ENCODE data around the gene COX11. TPM values are rescaled to one million over a fixed set of nuclear protein-coding genes. Genes with fewer than 3 reads are reported as not detected.

COX11 gene
- total and polyA plus RNA-seq, 2 donors from 2014 or later = 52.7 to 64.9 TPM

GRCh38 chr17:54933921-54934320 lies 34.5 kb downstream of the COX11 start:
- FAIRE-seq (no peak), DNase-seq (no peak)
- Histone ChIP-seq H3K4me3 (ENCODE audit: low read length in 3 of 3) (no peak overlapping the region), H3K27me3 (ENCODE audit: control insufficient read depth, insufficient read depth, low read length) (no peaks in the 10 kb centered on the region), H3K36me3 (ENCODE audit: control insufficient read depth in 2 of 3, insufficient read depth in 3 of 3, low read length in 3 of 3) (peaks cover 3 to 35% (median 20%) of the 10 kb centered on the region in 3 donors), H3K4me1 (ENCODE audit: control insufficient read depth in 2 of 3, insufficient read depth in 2 of 3, low read depth in 1 of 3, low read length in 3 of 3) (no peaks in the 10 kb centered on the region), H3K9ac (ENCODE audit: low read length in 3 of 3) (no peak overlapping the region), H3K27ac (ENCODE audit: low read depth in 2 of 2, low read length in 2 of 2) (no peak overlapping the region), H3K9me3 (ENCODE audit: control insufficient read depth in 2 of 3, insufficient read depth in 1 of 3, low read length in 3 of 3) (no peaks in the 10 kb centered on the region)
- TF ChIP-seq CTCF (IDR thresholded peaks at IDR 0.05; ENCODE audit: borderline replicate concordance, extremely low read depth, insufficient read depth) = no peak
- intact Hi-C loops (cut with DNase I) = no loop called here

DNA sequence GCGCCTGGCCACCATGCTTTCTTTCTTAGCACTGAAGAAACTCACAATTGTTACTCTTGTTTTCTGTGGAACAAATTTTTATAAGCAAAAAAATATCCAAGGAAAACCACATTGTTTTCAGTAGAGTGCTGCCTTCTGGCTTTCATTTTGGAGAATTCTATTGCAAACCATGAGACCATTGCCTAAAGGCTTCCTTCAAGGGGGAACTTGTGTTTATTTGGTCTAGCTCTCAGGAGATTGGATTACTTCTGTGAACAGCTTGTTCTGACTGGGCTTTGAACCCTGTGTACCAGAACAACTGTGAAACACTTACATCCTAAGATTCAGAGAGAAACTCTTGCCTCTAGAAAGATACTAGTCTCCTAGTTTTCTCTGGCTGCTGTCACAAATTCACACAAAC lies 35.7 kb downstream of the COX11 start:
- no peaks in the 10 kb centered on the region for H3K9me3 ChIP-seq (ENCODE audit: control insufficient read depth in 2 of 3, insufficient read depth in 1 of 3, low read length in 3 of 3)
- intact Hi-C loops (cut with DNase I) = no loop called here
- H3K27ac ChIP-seq (ENCODE audit: low read depth in 2 of 2, low read length in 2 of 2) = no peak overlapping the region

GRCh38 chr17:54927525-54927924 lies 40.9 kb downstream of the COX11 start:
- Histone ChIP-seq H3K9ac (ENCODE audit: low read length in 3 of 3) (no peak overlapping the region), H3K27me3 (ENCODE audit: control insufficient read depth, insufficient read depth, low read length) (no peaks in the 10 kb centered on the region), H3K4me1 (ENCODE audit: control insufficient read depth in 2 of 3, insufficient read depth in 2 of 3, low read depth in 1 of 3, low read length in 3 of 3) (no peaks in the 10 kb centered on the region), H3K36me3 (ENCODE audit: control insufficient read depth in 2 of 3, insufficient read depth in 3 of 3, low read length in 3 of 3) (peaks cover 3 to 31% (median 11%) of the 10 kb centered on the region in 3 donors), H3K9me3 (ENCODE audit: control insufficient read depth in 2 of 3, insufficient read depth in 1 of 3, low read length in 3 of 3) (no peaks in the 10 kb centered on the region), H3K4me3 (ENCODE audit: low read length in 3 of 3) (no peak overlapping the region), H3K27ac (ENCODE audit: low read depth in 2 of 2, low read length in 2 of 2) (no peak overlapping the region)
- intact Hi-C loops (cut with DNase I) = no loop called here
- DNase-seq = no peak
- no peak for TF ChIP-seq CTCF (IDR thresholded peaks at IDR 0.05; ENCODE audit: borderline replicate concordance, extremely low read depth, insufficient read depth)
- FAIRE-seq = no peak

More for the DNA sequence above, 35.7 kb downstream of the COX11 start:
- DNase-seq (no peak), FAIRE-seq (no peak)
- Histone ChIP-seq H3K36me3 (ENCODE audit: control insufficient read depth in 2 of 3, insufficient read depth in 3 of 3, low read length in 3 of 3) (peaks cover 3 to 37% (median 22%) of the 10 kb centered on the region in 3 donors), H3K4me1 (ENCODE audit: control insufficient read depth in 2 of 3, insufficient read depth in 2 of 3, low read depth in 1 of 3, low read length in 3 of 3) (no peaks in the 10 kb centered on the region), H3K9ac (ENCODE audit: low read length in 3 of 3) (no peak overlapping the region), H3K27me3 (ENCODE audit: control insufficient read depth, insufficient read depth, low read length) (no peaks in the 10 kb centered on the region), H3K4me3 (ENCODE audit: low read length in 3 of 3) (no peak overlapping the region)
- no peak for TF ChIP-seq CTCF (IDR thresholded peaks at IDR 0.05; ENCODE audit: borderline replicate concordance, extremely low read depth, insufficient read depth)

- no peak overlapping the region for H3K4me3 ChIP-seq (ENCODE audit: low read length in 3 of 3)
- no peaks in the 10 kb centered on the region for H3K4me1 ChIP-seq (ENCODE audit: control insufficient read depth in 2 of 3, insufficient read depth in 2 of 3, low read depth in 1 of 3, low read length in 3 of 3)
- FAIRE-seq (no peak), DNase-seq (no peak)
- H3K9ac ChIP-seq (ENCODE audit: low read length in 3 of 3) = no peak overlapping the region
- intact Hi-C loops (cut with DNase I) = no loop called here
- H3K27me3 ChIP-seq (ENCODE audit: control insufficient read depth, insufficient read depth, low read length) = no peaks in the 10 kb centered on the region
- peaks cover 0 to 18% (median 6%) of the 10 kb centered on the region in 3 donors for H3K36me3 ChIP-seq (ENCODE audit: control insufficient read depth in 2 of 3, insufficient read depth in 3 of 3, low read length in 3 of 3)
- no peak for TF ChIP-seq CTCF (IDR thresholded peaks at IDR 0.05; ENCODE audit: borderline replicate concordance, extremely low read depth, insufficient read depth)
- H3K27ac ChIP-seq (ENCODE audit: low read depth in 2 of 2, low read length in 2 of 2) = no peak overlapping the region
- H3K9me3 ChIP-seq (ENCODE audit: control insufficient read depth in 2 of 3, insufficient read depth in 1 of 3, low read length in 3 of 3) = no peaks in the 10 kb centered on the region
These were observed 44.0 kb downstream of the COX11 start for GRCh38 chr17:54924405-54924804.
